HG02943 (cell line): ENCODE results near the gene ANKRD13A.
"Not testable (repeated sequence)": the region's sequence is repeated elsewhere in the genome, so short reads cannot be mapped to it uniquely, and the experiment has no call there.

Source experiments
- ATAC-seq: cut with Tn5 transposase; IDR thresholded peaks from one replicate; pipeline ENCODE4 v1.9.1; 2021; ENCODE audit warnings: mild to moderate bottlenecking, low read depth, moderate library complexity; ENCODE audit not compliant: unreplicated experiment

Gene ANKRD13A

DNA sequence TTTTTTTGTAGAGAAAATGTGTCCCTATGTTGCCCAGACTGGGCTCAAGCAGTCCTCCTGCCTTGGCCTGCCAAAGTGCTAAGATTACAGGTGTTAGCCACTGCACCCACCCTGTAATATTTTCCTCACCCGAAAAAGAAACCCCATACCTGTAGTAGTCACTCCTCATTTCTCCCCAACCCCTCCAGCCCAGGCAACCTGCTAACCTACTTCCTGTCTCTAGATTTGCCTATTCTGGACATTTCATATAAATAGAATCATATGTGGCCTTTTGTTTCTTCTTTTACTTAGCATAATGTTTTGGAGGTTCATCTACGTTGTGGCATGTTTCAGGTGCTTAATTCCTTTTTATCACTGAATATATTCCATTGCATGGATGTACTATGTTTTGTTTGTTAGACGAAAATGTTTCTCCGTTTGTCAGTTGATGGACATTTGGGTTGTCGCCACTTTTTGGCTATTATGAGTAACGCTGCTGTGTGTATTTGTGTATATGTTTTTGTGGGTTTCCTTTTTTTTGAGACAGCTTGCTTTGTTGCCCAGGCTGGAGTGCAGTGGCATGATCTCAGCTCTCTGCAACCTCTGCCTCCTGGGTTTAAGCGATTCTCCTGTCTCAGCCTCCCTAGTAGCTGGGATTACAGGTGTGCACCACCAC, 6.2 kb downstream of the ANKRD13A start:
- no peak for ATAC-seq

DNA sequence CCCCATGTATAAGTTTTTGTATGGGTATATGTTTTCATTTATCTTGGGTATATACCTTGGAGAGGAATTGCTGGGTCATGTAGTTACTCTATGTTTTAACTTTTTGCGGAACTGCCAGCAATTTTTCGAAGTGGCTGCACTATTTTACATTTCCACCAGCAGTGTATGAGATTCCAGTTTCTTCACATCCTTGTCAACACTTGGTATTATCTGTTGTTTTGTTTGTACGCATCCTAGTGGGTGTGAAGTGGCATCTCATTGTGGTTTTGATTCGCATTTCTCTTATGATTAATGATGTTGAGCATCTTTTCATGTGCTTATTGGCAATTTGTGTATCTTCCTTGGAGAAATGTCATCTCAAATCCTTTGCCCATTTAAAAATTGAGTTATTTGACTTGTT, 6.9 kb downstream of the ANKRD13A start:
- no peak for ATAC-seq

DNA sequence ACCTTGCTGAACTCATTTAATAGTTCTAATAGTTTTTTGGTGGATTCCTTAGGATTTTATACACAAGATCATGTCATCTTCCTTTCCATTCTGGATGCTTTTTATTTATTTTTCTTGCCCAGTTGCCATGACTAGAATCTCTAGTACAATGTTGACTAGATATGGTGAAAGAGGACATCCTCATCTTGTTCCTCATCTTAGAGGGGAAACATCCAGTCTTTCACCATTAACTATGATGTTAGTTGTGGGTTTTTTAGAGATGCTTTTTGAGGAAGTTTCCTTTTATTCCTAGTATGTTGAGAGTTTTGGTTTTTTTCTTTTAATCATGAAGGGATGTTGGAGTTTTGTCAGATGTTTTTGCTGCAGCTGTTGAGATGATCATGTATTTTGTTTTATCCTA, 8.7 kb downstream of the ANKRD13A start:
- ATAC-seq, result no peak

DNA sequence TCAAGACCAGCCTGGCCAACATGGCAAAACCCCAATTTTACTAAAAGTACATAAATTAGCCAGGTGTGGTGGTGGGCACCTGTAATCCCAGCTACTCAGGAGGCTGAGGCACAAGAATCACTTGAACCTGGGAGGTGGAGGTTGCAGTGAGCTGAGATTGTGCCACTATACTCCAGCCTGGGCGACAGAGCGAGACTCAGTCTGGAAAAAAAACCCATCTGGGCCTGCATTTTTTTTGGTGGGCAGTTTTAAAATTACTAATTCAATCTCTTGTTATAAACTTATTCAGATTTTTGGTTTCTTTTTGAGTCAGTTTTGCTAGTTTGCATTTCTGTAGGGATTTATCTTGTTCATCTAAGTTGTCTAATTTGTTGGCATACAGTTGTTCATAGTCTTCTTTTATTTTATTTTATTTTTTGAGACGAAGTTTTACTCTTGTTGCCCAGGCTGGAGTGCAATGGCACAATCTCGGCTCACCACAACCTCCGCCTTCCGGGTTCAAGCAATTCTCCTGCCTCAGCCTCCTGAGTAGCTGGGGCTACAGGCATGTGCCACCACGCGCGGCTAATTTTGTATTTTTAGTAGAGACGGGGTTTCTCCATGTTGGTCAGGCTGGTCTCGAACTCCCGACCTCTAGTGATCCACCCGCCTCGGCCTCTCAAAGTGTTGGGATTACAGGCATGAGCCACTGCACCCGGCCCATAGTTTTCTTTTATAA, 9.6 kb downstream of the ANKRD13A start:
- not testable (repeated sequence) for ATAC-seq

DNA sequence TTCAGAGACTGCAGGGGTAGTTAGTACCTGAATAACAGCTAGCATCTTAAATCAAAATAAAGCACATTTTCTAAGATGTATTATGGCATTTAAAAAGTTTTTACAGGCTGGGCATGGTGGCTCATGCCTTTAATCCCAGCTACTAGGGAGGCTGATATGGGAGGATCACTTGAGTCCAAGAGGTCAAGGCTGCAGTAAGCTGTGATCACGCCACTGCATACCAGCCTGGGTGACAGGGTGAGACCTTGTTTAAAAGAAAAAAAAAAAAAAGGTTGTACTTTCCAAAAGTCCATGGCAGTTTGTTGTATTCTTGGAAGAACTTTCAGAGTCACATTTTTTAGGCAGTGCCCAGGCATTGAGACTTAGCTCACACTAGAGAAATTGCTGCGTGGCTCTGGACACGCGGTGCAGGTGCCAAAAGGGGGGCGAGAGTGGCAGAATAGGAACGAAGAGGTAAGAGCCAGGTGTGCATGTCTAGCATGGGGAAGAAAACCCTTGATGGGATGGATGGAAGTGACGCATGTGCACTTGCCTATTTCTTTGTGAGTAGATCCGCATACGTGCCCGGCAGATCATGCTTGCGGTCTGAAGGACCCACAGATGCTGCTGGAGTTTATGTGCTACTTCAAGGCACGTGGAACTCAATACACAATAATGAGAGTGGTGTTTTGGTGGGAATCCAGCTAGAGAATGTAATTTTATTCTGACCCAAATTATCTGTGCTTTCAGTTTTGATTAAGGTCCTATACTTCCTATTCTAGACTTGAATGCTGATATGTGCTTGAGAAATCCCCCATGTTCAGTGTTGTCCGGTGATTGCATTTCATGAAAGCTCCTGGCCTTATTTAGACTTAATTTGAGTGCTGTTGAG, 11.9 kb downstream of the ANKRD13A start:
- ATAC-seq, result no peak

DNA sequence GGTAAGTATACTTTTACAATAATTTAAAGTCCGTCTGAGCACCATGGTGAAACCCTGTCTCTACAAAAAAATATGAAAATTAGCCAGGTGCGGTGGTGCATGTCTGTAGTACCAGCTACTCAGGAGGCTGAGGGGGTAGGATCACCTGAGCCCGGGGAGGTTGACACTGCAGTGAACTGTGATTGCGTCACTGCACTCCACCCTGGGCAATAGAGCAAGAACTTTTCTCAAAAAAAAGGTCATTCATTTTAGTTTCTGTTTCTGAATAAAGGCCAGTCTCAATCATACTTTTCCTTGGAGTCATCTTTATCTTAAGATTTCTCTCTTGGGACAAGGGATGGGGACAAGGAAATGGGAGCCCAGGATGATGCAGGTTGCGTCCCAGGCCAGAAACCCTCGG, 12.9 kb downstream of the ANKRD13A start:
- no peak for ATAC-seq

DNA sequence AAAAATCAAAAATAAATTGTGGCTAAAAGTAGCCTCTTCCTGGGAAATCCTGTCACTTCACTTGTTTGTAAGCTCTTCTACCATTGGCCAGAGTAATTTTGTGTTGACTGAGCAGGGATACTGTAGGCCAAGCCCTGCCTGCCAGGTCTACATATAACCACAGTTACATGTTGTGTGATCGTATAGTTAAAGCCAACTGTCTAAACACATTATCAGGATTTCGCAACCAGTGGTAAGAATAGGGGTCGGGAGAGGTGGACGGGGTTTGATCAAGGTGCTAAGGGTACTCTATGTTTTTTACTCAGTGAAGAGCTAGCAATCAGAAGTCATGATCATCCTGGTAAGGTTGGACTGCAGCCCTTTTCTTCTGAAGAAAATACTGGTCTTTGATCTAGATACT, 13.4 kb downstream of the ANKRD13A start:
- no peak for ATAC-seq

DNA sequence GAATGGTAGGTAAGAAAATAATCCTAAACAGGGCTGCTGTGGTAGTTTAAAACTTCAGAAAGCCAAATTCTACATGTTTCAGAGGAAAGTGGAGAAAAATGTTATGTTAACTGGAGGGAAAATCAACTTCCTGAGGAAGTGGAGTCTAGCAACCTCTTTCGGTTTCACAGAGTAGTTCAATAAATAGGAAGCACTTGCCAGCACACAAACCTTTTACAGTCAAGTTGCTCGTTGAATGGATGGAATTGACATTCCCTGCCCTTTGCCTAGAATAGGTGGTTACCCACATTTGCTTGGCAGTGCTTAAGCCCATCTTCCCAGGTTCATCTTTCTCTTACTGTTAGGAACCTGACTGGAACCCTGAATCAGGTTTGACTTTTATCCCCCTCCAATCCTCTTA, 15.9 kb downstream of the ANKRD13A start:
- no peak for ATAC-seq

DNA sequence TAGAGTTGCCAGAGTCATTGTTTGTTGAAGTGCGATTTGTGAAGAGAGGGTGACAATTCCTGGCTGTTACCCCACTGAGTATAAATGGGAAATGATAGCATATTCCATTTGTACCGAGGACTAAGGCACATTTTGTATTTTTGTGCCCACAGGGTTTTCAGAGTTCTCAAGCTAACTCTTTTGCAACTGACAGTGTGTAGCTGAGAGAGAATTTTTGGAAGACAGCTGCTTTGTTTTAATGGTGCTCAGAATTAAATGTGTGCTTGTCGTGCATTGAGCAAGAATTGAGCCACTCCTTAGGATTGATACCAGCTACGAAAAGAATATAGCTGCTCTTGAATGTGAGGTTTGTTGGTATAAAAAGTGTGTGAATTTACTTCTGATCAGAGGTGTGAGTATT, 21.7 kb downstream of the ANKRD13A start:
- ATAC-seq, result no peak

DNA sequence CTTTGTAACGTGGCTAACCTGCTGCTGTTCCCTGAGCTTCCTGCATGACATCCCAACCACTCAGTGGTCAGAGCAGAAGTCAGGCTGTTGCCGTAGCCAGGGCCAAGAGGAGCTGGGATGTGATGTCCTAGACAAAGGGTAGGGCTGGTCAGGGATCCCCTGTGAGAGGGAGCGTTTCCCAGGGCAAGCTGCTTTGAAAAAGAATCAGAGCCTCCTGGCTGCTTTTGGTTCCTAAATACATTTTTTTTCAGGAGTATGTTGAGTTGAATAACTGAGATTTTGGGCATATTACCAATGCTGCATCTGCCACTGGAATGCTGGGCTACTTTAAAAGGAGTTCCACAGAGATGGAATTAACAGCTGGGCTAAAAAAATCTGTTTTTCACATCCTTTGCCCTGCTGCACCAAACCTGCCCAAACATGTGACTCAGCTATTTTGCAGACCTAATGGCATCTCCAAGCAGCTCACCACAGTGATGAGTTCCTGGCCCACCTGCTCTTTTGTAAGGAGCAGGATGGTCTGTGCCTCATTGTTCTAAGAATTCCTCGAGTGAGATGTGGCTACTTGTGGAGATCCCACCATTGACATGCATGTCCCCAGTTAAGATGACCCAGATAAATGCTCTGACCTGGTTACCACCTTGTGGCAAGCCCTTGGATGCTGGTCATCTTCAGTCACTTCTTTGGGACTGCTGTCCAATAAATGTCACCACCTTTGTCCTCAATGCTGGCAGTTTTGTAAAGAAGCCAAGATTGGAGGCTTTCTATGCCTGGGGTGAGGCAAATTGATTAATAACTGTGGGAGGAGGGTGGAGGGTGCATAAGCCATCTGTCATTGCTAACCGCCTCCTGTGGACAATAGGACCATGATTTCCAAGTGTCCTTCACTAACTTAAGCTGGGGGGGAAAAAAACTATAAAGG, 24.1 kb downstream of the ANKRD13A start:
- no peak for ATAC-seq

DNA sequence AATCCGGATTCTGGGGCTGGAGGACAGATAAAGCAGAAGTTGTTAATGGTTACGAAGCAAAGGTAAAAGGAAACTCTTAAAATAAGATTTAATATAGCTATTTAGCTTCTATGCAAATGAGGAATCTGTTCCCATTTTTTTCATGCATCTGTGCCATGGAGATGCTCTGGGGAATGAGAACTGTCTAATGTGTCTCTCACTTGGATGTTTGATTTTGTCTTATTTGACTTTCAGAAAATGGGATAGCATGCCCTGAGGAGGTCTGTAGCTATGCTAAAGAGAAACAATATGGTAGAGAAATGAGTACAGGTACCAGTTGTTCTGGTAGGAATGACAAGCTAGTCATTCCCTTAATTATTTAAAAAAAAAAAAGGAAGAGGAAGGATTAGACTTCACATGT, 24.8 kb downstream of the ANKRD13A start:
- ATAC-seq, result no peak

DNA sequence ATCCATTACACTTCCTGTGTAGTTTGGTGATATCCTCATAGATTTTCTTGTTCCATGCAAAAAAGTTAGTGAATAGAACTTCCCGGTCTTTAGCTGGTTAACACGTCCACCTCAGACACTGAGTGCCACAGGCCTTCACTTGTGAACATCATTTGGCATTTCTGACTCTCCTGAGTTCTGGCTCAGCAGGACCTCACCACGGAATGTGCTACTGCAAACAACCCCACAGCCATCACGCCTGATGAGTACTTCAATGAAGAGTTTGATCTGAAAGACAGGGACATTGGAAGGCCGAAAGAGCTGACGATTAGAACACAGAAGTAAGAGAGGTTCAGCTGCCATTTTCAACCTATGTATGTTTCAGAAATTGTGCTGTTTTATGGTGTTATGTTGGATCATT, 29.1 kb downstream of the ANKRD13A start:
- ATAC-seq, result no peak

DNA sequence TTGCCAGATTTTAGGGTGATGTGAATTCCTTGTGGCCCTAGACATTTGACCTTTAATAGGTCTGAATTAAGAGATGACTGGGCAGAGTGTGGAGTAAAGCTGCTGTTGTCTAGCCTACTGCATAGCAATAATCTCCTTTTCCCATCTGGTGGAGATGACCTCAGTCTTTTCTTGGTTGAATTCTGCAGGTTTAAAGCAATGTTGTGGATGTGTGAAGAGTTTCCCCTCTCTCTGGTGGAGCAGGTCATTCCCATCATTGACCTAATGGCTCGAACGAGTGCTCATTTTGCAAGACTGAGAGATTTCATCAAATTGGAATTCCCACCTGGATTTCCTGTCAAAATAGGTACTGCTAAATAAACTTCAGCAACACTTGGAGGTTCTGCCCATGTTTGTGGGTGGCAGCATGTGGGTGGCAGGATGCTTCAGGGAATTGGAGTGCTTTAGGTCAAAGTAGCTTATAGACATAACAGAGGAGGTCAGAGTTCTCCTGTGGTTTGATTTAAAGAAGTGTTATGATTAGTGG, 30.1 kb downstream of the ANKRD13A start:
- ATAC-seq, result no peak

DNA sequence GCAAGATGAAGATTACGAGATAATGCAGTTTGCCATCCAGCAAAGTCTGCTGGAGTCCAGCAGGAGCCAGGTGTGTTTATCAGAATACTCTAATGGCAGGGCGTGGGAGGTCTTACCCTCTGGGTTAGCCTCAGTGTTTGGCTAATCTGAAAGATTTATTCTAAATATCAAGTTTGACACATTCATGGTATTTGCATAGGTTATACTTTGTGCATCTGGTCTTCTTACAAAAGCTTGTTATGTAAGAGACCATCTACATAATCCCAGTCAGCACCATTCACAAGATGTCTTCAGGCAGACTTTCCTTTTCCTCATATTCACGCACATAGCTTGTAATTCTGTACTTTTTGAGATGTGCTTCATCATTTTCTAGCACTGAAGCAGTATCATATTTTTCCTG, 34.7 kb downstream of the ANKRD13A start:
- no peak for ATAC-seq

DNA sequence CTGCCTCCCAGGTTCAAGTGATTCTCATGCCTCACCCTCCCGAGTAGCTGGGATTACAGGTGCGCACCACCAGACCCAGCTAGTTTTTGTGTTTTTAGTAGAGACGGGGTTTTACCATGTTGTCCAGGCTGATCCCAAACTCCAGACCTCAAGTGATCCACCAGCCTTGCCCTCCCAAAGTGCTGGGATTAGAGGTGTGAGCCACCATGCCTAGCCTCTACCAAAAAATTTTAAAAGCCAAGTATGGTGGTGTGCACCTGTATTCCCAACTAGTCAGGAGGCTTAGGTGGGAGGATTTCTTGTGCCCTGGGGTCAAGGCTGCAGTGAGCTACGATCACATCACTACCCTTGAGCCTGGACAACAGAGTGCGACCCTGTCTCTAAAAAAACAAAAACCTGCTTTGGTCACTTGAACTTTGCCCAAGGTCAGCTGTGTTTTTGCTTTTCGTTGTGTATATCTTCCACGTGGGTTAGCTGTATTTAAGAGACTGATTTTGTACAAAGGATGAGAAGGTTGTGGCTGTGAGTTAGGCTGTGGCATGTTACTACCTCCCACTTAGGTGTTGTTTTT, 36.4 kb downstream of the ANKRD13A start:
- ATAC-seq, result no peak

DNA sequence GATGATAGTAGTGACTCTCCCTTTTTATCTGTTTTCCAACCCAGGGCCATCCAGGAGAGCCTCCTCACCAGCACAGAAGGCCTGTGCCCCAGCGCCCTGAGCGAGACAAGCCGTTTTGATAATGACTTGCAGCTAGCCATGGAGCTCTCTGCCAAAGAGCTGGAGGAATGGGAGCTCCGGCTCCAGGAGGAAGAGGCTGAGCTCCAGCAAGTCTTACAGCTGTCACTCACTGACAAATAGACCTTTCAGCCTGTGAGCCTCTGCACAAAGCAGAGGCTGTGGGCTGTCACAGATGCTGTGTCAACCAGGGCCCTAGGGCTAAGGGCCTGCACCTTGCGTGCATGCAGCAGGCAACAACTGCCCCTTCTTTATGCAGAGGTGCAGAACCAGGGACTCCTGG, 38.1 kb downstream of the ANKRD13A start:
- ATAC-seq, result no peak

DNA sequence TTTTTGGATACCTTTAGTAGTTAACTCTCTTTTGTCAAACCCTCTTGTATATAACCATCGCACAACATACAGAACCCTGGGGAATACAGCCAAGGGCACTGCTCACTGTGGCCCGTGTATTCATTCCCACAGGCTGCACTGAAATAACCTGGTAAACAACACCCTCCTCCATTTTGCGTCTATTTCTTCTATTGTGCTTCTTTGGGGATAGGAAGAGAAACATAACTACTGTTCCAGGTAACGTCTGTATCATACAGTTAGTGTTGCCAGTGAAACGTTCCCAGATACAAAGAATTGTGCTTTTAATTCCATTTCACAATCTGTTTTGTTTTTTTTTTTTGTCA, 39.5 kb downstream of the ANKRD13A start:
- ATAC-seq, result no peak

DNA sequence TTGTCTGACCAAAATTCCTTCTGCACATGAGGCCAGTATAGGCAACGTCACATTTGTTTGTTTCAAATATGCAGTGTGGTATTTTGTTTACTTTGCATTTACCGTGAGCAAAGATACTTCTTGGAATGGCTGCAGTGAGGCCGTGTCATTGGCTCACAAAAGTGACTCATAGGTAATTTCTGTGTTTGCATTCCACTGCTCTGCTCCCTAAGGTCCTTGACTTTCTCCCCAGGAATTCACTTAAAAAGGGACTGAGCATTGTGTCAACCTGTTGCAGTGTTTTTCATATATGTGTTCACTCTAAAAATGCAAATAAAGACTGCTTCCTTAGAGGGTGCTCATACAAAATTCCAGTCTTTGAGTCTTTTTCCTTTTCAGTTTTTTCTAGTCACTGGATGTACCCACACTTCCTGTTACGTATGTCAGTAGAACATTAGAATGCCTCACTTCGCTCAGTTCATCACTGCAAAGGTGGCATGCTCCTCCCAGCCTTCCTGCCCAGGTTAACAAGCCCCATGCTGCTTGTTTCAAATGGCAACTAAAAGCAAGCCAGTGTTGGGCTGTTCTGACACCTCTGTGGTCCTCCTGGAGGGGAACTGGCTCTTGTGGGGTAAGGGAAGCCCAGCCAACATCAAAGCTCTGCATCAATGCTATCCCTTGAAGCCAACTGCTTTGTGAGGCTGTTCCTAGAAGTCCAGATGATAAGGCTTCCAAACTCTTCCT, 40.0 kb downstream of the ANKRD13A start:
- no peak for ATAC-seq

DNA sequence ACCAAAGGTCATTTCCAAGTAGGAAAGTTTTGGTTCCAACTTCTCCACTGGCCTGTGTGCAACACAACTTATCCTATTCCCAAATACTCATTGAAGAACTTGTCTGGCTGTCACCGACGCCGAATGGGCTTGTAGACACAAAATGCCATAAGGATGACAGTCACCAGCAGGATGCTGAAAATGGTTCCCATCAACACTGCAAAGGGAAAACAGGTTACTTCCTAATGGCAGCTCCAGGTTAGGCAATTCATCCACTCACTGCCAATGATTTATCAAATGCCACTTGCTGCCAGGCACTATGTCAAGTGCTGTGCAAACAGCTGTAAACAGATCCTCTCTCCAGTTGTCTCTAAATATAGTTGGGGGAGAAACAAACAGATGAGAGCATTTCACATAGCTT, 43.0 kb downstream of the ANKRD13A start:
- no peak for ATAC-seq
